ENCODE results near the gene PPARG.

GRCh38 chr3:12454076-12454815 is 165.4 kb downstream of the PPARG start:
- TF ChIP-seq EZH2phosphoT487 (IDR thresholded peaks at IDR 0.05; ENCODE audit: insufficient read depth, low read depth) (no peak), EZH2 (IDR thresholded peaks at IDR 0.05; ENCODE audit: insufficient read depth, poor library complexity, severe bottlenecking) (no peak)
